Sigmoid colon (tissue), 4 donors: ENCODE data around the gene ZNF648.

Experiments
- EP300 ChIP-seq, 4 donors: sonication (generic); formaldehyde crosslinking; IDR thresholded peaks; one replicate each; pipeline ENCODE4 v1.6.1; 2017; ENCODE audit warnings: antibody characterized with exemption in 4 of 4
- POLR2A ChIP-seq, 2 donors: fragments of 450-650 bp; IDR thresholded peaks; one replicate each; pipeline ENCODE4 v1.6.1; 2016; ENCODE audit warnings: antibody characterized with exemption in 2 of 2, mild to moderate bottlenecking in 2 of 2, moderate library complexity in 2 of 2
- POLR2AphosphoS5 ChIP-seq, 4 donors: sonication (generic); formaldehyde crosslinking; IDR thresholded peaks; one replicate each; pipeline ENCODE4 v1.6.1; 2017; ENCODE audit warnings: antibody characterized with exemption in 4 of 4
- TF ChIP-seq, protein P1 (sequence below), 4 experiments: fragments of 450-650 bp in 3 of 4; fragments of 200-600 bp in 1 of 4; IDR thresholded peaks; one replicate each; pipeline ENCODE4 v1.5.1; 2016 to 2019; ENCODE audit warnings: antibody characterized with exemption in 4 of 4, mild to moderate bottlenecking in 3 of 4, moderate library complexity in 2 of 4

- TF ChIP-seq, protein P1, sequence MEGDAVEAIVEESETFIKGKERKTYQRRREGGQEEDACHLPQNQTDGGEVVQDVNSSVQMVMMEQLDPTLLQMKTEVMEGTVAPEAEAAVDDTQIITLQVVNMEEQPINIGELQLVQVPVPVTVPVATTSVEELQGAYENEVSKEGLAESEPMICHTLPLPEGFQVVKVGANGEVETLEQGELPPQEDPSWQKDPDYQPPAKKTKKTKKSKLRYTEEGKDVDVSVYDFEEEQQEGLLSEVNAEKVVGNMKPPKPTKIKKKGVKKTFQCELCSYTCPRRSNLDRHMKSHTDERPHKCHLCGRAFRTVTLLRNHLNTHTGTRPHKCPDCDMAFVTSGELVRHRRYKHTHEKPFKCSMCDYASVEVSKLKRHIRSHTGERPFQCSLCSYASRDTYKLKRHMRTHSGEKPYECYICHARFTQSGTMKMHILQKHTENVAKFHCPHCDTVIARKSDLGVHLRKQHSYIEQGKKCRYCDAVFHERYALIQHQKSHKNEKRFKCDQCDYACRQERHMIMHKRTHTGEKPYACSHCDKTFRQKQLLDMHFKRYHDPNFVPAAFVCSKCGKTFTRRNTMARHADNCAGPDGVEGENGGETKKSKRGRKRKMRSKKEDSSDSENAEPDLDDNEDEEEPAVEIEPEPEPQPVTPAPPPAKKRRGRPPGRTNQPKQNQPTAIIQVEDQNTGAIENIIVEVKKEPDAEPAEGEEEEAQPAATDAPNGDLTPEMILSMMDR (IDR thresholded peaks at IDR 0.05) = no peak
- TF ChIP-seq POLR2A (IDR thresholded peaks at IDR 0.05) (no peak), EP300 (IDR thresholded peaks at IDR 0.05) (no peak), POLR2AphosphoS5 (IDR thresholded peaks at IDR 0.05) (no peak)
Observed at GRCh38 chr1:182059936-182060335, 1.6 kb downstream of the ZNF648 start.
